CD4-positive, alpha-beta T cell treated with Interleukin-21 for 1 hour (primary cell): ENCODE data around the gene TAF9.
"Not testable (repeated sequence)": the region's sequence is repeated elsewhere in the genome, so short reads cannot be mapped to it uniquely, and the experiment has no call there.

Experiments
- DNase-seq: peaks from one replicate; pipeline ENCODE4 v3.0.0-alpha.2; 2020

The TAF9 gene

DNA sequence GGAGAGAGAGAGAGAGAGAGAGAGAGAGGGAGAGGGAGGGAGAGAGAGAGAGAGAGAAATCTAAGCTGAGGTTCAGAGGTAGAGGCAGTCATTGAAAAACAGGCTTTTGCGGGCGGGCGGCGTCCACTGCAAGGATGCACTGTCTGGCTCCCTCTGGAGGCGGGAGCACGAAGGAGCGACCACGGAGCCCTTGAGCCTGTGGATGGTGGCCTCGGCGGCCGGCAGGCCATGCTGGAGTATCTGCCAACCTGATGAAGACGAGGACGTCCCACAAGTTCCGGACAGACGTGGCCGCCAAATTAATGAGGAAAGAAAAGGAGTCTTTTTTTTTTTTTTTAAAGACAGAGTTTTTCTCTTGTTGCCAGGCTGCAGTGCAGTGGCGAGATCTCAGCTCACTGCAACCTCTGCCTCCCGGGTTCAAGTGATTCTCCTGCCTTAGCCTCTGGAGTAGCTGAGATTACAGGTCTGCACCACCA lies 34.5 kb downstream of the TAF9 start:
- peak; percentile 80 for DNase-seq

DNA sequence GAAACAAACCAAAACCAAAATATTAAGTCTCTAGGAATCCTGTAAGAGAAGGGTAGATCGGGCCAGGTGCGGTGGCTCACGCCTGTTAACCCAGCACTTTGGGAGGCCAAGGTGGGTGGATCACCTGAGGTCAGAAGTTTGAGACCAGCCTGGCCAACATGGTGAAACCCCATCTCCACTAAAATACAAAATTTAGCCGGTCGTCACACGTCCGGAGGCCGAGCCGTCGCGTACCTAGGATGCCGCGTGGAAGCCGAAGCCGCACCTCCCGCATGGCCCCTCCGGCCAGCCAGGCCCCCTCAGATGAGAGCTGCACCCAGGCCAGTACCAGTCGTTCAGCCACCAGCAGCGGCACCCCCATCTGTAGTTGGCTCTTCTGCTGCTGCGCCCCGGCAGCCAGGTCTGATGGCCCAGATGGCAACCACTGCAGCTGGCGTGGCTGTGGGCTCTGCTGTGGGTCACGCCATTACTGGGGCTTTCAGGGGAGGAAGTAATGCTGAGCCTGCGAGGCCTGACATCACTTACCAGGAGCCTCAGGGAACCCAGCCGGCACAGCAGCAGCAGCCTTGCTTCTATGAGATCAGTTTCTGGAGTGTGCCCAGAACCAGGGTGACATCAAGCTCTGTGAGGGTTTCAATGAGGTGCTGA lies 35.5 kb downstream of the TAF9 start:
- DNase-seq, result not testable (repeated sequence)

- DNase-seq, result no peak
Measured at GRCh38 chr5:69331528-69332445, 37.5 kb downstream of the TAF9 start.

DNA sequence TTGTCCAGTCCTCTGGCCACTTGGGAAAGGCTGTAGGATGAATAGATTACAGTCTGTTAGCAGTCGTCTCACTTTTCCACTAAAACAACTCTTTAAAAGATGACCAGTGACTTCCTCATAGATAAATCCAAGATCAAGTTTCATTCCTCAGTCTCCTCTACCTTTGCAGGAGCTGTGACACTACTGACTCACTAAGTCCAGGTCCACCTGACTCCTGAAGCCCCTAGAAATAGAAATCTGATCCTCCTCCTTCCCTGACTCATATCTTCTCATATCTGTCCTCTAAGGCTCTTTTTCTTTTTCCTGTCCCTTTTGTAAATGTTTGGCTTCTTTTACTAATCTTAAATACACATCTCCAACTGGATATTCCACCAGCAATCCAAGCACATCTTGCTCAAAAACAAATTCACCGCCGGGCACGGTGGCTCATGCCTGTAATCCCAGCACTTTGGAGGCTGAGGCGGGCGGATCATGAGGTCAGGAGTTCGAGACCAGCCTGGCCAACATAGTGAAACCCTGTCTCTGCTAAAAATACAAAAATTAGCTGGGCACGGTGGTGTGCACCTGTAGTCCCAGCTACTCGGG lies 39.3 kb downstream of the TAF9 start:
- DNase-seq, result no peak

GRCh38 chr5:69326365-69326764 lies 43.0 kb downstream of the TAF9 start:
- no peak for DNase-seq

- DNase-seq, result no peak
Measured at GRCh38 chr5:69317391-69317790, 51.9 kb downstream of the TAF9 start.

DNA sequence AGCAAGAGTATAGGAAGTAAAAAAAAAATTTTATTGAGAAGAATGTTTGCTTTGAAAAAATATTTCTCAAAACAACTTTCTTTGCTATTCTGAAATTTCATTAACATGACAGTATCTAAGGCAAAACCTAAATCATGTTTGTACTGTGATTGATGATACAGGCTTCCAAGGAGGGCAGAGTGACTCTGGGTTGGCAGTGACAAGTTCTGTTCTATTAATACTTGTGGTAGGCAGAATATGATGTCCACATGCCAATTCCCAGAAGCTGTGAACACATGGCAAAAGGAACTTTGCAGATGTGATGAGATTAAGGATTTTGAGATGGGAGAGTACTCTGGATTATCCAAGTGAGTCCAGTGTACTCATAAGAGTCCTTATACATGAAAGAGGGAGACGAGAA lies 53.3 kb downstream of the TAF9 start:
- DNase-seq, result no peak
